ENCODE measurements around the gene FKBP15.
A peak's percentile ranks its signal among the peaks of the same experiment; 100 is the strongest.

Gene FKBP15

GRCh38 chr9:113228130-113228665 lies 7.1 kb upstream of the FKBP15 start:
- DNase-seq, result peak; percentile 77

GRCh38 chr9:113227436-113227835 lies 6.4 kb upstream of the FKBP15 start:
- no peak for DNase-seq

- no peak for DNase-seq
Measured at GRCh38 chr9:113223963-113224362, 2.9 kb upstream of the FKBP15 start.

- no peak for DNase-seq
Measured at GRCh38 chr9:113222482-113222841, 1.4 kb upstream of the FKBP15 start.

- no peak for DNase-seq
Measured at GRCh38 chr9:113221800-113222481, 864 bp upstream of the FKBP15 start.

- no peak for DNase-seq
Measured at GRCh38 chr9:113220467-113221002, 542 bp downstream of the FKBP15 start.

GRCh38 chr9:113219969-113220368 lies 1.1 kb downstream of the FKBP15 start:
- DNase-seq, result no peak

- DNase-seq, result no peak
Measured at GRCh38 chr9:113219186-113219936, 1.7 kb downstream of the FKBP15 start.

GRCh38 chr9:113216406-113216805 lies 4.7 kb downstream of the FKBP15 start:
- DNase-seq, result no peak

GRCh38 chr9:113215132-113215531 lies 5.9 kb downstream of the FKBP15 start:
- no peak for DNase-seq

GRCh38 chr9:113210815-113211214 lies 10.3 kb downstream of the FKBP15 start:
- DNase-seq, result no peak

- no peak for DNase-seq
Measured at GRCh38 chr9:113205861-113206260, 15.2 kb downstream of the FKBP15 start.

- DNase-seq, result no peak
Measured at GRCh38 chr9:113205432-113205831, 15.6 kb downstream of the FKBP15 start.

GRCh38 chr9:113199683-113200329 lies 21.3 kb downstream of the FKBP15 start:
- no peak for DNase-seq

- no peak for DNase-seq
Measured at GRCh38 chr9:113192455-113192854, 28.6 kb downstream of the FKBP15 start.

- DNase-seq, result no peak
Measured at GRCh38 chr9:113187929-113188595, 33.0 kb downstream of the FKBP15 start.

- DNase-seq, result no peak
Measured at GRCh38 chr9:113186137-113186755, 34.8 kb downstream of the FKBP15 start.

GRCh38 chr9:113185271-113185670 lies 35.8 kb downstream of the FKBP15 start:
- DNase-seq, result no peak

GRCh38 chr9:113184539-113184938 lies 36.5 kb downstream of the FKBP15 start:
- no peak for DNase-seq

- no peak for DNase-seq
Measured at GRCh38 chr9:113183956-113184488, 37.1 kb downstream of the FKBP15 start.

GRCh38 chr9:113181165-113181564 lies 39.9 kb downstream of the FKBP15 start:
- DNase-seq, result no peak

GRCh38 chr9:113179839-113180238 lies 41.2 kb downstream of the FKBP15 start:
- DNase-seq, result no peak

All from DMS153 (cell line).